RKO (cell line): Measurements from ENCODE around the gene POFUT2.

Experiments used
- DNase-seq: peaks from one replicate; pipeline ENCODE4 v3.0.0-alpha.2; 2016; ENCODE audit warnings: low spot score

The POFUT2 gene

GRCh38 chr21:45297329-45297728 is 9.6 kb upstream of the POFUT2 start:
- DNase-seq = no peak

- no peak for DNase-seq
These were observed 8.9 kb upstream of the POFUT2 start for GRCh38 chr21:45296638-45297037.

- DNase-seq = peak; percentile 64
These were observed 8.1 kb upstream of the POFUT2 start for GRCh38 chr21:45295576-45296365.

GRCh38 chr21:45294509-45295291 is 7.0 kb upstream of the POFUT2 start:
- no peak for DNase-seq

GRCh38 chr21:45293726-45294401 is 6.2 kb upstream of the POFUT2 start:
- DNase-seq = no peak

- DNase-seq = no peak
These were observed 5.6 kb upstream of the POFUT2 start for GRCh38 chr21:45293220-45293725.

- DNase-seq = peak; percentile 82
These were observed 4.9 kb upstream of the POFUT2 start for GRCh38 chr21:45292399-45293219.

GRCh38 chr21:45291613-45292398 is 4.1 kb upstream of the POFUT2 start:
- DNase-seq = no peak

- no peak for DNase-seq
These were observed 3.4 kb upstream of the POFUT2 start for GRCh38 chr21:45290948-45291612.

- no peak for DNase-seq
These were observed 2.2 kb upstream of the POFUT2 start for GRCh38 chr21:45289655-45290515.

- no peak for DNase-seq
These were observed 1.4 kb upstream of the POFUT2 start for GRCh38 chr21:45289134-45289533.

- no peak for DNase-seq
These were observed 746 bp upstream of the POFUT2 start for GRCh38 chr21:45288441-45288841.

GRCh38 chr21:45286671-45287437 is 841 bp downstream of the POFUT2 start:
- no peak for DNase-seq

- DNase-seq = no peak
These were observed 2.3 kb downstream of the POFUT2 start for GRCh38 chr21:45285266-45285931.

GRCh38 chr21:45284456-45284741 is 3.3 kb downstream of the POFUT2 start:
- DNase-seq = no peak

GRCh38 chr21:45283611-45284455 is 3.9 kb downstream of the POFUT2 start:
- no peak for DNase-seq

GRCh38 chr21:45283035-45283610 is 4.6 kb downstream of the POFUT2 start:
- no peak for DNase-seq
